GM12891 (cell line): ENCODE data around the gene DST.
A peak's percentile ranks its signal among the peaks of the same experiment; 100 is the strongest.

Source experiments
- DNase-seq: peaks from one replicate; pipeline ENCODE4 v3.0.0; 2011; ENCODE audit warnings: low spot score; ENCODE audit not compliant: insufficient read length
- FAIRE-seq: peaks from 2 replicates; lab custom pipeline; 2011; peaks lifted over from hg19 to GRCh38; lab: Jason Lieb, UNC
- PAX5 ChIP-seq: IDR thresholded peaks from 2 replicates; pipeline ENCODE4 v1.6.1; 2011; ENCODE audit warnings: low read length, moderate library complexity, mild to moderate bottlenecking; ENCODE audit not compliant: insufficient read depth, severe bottlenecking
- POLR2A ChIP-seq: IDR thresholded peaks from 2 replicates; pipeline ENCODE4 v1.6.1; 2011; ENCODE audit warnings: low read depth, low read length, control low read depth
- POLR2AphosphoS5 ChIP-seq: IDR thresholded peaks from 2 replicates; pipeline ENCODE4 v1.6.1; 2011; ENCODE audit warnings: low read depth, low read length, control low read depth
- POU2F2 ChIP-seq: IDR thresholded peaks from 2 replicates; pipeline ENCODE4 v1.6.1; 2011; ENCODE audit warnings: low read depth, mild to moderate bottlenecking, control low read depth, low read length, moderate library complexity
- SPI1 ChIP-seq: IDR thresholded peaks from 2 replicates; pipeline ENCODE4 v1.6.1; 2011; ENCODE audit warnings: low read depth, low read length, control low read depth
- TAF1 ChIP-seq: IDR thresholded peaks from 2 replicates; pipeline ENCODE4 v1.6.1; 2011; ENCODE audit warnings: low read depth, low read length, control low read depth

Gene DST

DNA sequence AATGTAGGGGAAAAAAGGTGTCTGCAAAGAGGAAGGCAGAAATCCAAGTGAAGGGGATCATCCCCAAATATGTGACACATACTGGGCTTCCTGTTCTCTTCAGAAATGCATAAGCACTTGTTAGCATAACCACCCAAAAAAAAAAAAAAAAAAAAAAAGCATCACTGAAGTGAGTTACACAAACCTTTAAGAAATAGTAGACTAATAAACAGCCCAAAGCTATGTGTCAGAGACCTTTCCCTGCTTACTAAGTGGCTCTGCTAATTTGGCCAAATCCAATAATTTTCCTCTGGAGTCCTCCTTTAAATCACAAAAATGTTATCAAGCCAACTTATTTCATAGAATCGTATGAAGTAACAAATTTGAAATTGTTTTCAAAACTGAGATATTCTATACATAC is 7.5 kb upstream of the DST start:
- TF ChIP-seq PAX5 (no peak), SPI1 (no peak), POU2F2 (no peak), POLR2A (no peak), TAF1 (no peak), POLR2AphosphoS5 (no peak)
- DNase-seq = no peak
- FAIRE-seq = no peak

DNA sequence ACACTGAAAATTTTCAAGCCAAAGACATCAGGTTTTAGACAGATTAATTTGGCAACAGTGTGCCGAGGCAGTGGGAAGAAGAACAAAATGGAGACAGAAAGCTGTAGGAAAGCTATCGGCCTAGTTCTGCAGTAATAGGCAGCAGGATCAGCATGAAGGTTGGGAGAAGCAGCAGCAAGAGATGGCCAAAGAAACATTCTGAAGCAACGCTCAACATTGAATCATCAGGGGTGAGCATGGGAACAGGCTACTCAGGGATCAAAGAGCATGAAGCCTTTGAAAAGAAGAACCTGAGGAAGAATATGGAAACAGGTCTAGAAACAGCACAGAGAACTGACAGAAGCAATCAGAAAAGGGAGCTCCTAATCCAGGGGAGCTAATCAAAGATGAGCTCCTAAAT is 7.1 kb upstream of the DST start:
- no peak for FAIRE-seq
- no peak for DNase-seq

GRCh38 chr6:56649053-56649769 is 6.5 kb upstream of the DST start:
- TF ChIP-seq POLR2A (no peak), POLR2AphosphoS5 (no peak), PAX5 (no peak), SPI1 (no peak), POU2F2 (no peak), TAF1 (no peak)
- no peak for FAIRE-seq
- DNase-seq = no peak

More for the DNA sequence above, 7.1 kb upstream of the DST start:
- TF ChIP-seq POLR2A (no peak), SPI1 (no peak), TAF1 (no peak), POLR2AphosphoS5 (no peak), PAX5 (no peak), POU2F2 (no peak)

DNA sequence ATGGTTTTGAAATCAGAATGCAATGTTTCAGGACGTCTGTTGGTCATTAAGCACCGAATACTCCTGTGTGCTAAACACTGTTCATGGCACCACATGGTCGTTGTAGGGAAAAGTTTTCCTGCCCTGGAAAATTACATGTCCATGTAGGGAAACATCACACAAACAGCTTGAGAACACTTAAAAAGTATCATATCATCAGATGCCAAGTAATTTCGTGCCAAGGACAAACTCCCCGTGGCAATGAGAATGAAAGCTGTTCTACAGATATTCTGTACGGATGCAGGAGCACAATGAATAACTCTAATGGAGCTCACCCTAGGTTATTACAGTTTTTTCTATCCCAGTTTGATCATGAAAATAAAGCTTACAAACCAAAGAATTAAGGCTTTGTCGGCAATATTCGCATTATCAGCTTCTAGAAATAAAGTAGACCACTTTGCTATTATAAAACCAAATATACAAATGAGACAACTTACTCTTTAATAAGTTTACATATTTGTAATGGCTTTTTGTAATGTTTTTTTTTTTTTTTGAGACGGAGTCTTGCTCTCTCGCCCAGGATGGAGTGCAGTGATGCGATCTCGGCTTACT is 4.6 kb upstream of the DST start:
- no peak for TF ChIP-seq SPI1
- no peak for TF ChIP-seq PAX5
- TF ChIP-seq POU2F2 = no peak
- TF ChIP-seq POLR2AphosphoS5 = no peak
- TF ChIP-seq TAF1 = no peak
- no peak for TF ChIP-seq POLR2A
- DNase-seq (no peak), FAIRE-seq (no peak)

DNA sequence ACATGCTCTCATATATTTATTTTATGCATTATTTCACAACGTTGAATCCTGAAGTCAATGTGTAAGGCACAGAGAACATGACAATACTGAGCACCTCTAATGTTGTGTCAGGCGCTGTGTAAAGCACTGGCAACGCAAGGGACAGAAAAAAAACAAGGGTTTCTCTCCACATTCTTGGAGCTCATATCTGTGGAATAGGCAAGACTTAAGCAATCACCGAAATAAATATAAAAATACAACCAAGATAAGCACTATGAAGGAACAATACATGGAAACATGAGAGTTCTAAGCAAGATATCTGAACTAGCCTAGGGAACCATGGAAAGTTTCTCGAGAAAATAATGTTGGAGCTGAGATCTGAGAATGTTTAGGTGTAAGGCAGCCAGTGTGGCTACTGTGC is 1.7 kb upstream of the DST start:
- DNase-seq (no peak), FAIRE-seq (peak; percentile 56)
- no peak for TF ChIP-seq TAF1
- TF ChIP-seq POLR2A = no peak
- TF ChIP-seq PAX5 = no peak
- TF ChIP-seq SPI1 = no peak
- no peak for TF ChIP-seq POLR2AphosphoS5
- TF ChIP-seq POU2F2 = no peak

DNA sequence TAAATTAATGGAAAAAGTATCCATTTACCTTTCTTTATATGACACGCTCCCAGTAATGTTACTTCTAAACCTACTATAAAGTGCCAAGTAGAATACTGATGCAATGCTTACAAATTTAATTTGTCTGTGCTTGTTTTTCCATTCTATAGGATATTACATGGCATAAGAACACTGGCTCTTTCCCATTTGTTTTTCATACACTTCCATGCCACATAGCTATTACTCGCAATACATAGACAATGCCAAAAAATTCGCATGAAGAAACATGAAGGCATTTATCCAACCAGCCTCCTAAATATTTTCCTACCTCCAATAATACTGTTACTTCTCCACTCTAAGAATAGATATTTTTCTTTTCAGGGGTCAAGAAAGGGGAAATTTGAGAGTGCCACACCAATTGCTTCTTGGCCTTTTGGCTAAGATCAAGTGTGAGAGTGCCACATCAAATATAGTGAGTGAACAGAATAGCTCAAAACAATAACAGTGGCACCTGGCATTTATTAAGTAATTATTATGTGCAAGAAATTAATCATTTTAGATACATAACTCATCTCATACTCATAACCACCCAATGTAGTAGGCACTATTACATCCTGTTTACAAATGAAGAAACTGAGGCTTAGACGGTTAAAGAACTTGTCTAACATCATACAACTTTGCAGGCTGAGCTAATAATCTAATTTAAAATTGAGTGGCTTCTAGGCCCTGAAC is 845 bp upstream of the DST start:
- no peak for DNase-seq
- no peak for FAIRE-seq
- TF ChIP-seq POLR2AphosphoS5 = no peak
- TF ChIP-seq TAF1 = no peak
- no peak for TF ChIP-seq SPI1
- TF ChIP-seq POLR2A = no peak
- no peak for TF ChIP-seq POU2F2
- TF ChIP-seq PAX5 = no peak

DNA sequence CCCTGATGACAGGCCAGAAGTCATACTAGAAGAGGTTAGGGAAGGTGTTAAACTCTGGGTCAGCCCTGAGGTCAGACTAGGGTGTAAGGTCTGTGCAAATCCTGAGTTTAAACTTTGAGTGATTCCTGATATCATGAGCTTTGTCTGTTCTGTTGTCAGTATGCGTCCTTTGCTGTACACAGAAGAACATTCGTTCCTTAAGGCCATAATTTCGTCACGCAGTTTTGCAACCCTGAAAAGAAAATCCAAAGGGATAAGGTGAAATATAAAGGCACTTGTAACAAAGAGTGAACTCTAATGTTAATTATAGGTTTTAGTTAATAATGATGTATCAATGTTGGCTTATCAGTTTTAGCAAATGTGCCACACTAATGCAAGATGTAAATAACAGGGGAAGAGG is 2.3 kb downstream of the DST start:
- TF ChIP-seq PAX5 (no peak), POLR2AphosphoS5 (no peak)
- no peak for FAIRE-seq
- no peak for DNase-seq

DNA sequence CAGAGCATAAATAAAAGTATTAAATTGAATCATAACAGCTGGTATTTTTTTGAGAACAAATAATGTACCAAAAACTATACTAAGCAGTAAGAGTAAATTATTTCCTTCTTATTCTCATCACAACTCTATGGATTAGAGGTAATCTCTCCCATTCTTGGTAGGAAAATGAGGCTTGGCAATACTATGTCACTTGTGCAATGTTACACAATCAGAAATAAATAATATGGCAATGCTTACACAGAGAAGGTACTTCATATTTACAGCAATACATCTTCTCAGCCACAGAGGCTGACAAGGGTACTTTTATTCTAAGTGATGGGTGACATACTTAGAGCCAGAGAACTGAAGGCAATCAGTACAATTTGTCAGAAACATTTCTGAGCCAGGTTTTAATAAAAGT is 3.9 kb downstream of the DST start:
- DNase-seq (no peak), FAIRE-seq (no peak)
- TF ChIP-seq POLR2AphosphoS5 (no peak), TAF1 (no peak), PAX5 (no peak), POU2F2 (no peak), SPI1 (no peak), POLR2A (no peak)

DNA sequence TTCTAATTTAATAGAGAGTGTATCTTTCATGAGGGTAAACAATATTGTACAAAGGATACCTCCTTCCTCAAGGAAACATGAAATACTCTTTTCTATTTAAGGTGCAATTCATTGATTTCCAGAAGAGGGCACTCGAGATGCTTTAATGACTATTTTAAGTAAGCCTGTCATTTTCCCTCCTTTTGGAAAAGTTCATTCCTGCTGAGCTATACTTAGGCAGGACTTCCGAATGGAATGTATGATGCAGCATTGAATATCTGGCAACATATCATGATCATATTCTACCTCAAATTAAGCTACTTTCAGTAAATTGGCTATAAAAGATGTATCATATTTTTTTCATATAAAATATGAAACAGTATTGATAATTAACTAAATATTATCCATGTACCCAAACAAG is 5.0 kb downstream of the DST start:
- DNase-seq (no peak), FAIRE-seq (peak; percentile 26)
- TF ChIP-seq POLR2A (no peak), SPI1 (no peak), TAF1 (no peak), POU2F2 (no peak), POLR2AphosphoS5 (no peak), PAX5 (no peak)

GRCh38 chr6:56628105-56628504 is 14.6 kb downstream of the DST start:
- FAIRE-seq = peak; percentile 31
- no peak for DNase-seq
- TF ChIP-seq POLR2AphosphoS5 (no peak), TAF1 (no peak), PAX5 (no peak), POU2F2 (no peak), POLR2A (no peak), SPI1 (no peak)
